Hepatocyte (in vitro differentiated cells): ENCODE results near the gene FSIP1. TPM values are rescaled to one million over a fixed set of nuclear protein-coding genes. Genes with fewer than 3 reads are reported as not detected.

Experiments used
- DNase-seq: peaks from one replicate; pipeline ENCODE4 v3.0.0-alpha.2; 2016; ENCODE audit warnings: low spot score
- H2AFZ ChIP-seq: fragments of 200-600 bp; sonication (generic); 2 replicates; pipeline ENCODE4 v1.6.0; 2016; ENCODE audit warnings: antibody characterized with exemption, mild to moderate bottlenecking
- H3K27ac ChIP-seq: fragments of 200-600 bp; sonication (generic); 2 replicates; pipeline ENCODE4 v1.5.1; 2016; ENCODE audit warnings: mild to moderate bottlenecking
- H3K27me3 ChIP-seq: fragments of 200-600 bp; sonication (generic); 2 replicates; pipeline ENCODE4 v1.6.1; 2016
- H3K36me3 ChIP-seq: fragments of 200-600 bp; sonication (generic); replicated peaks from 2 replicates; pipeline ENCODE4 v1.5.1; 2016; ENCODE audit warnings: low read depth; ENCODE audit not compliant: insufficient read depth
- H3K4me1 ChIP-seq: fragments of 200-600 bp; sonication (generic); 2 replicates; pipeline ENCODE4 v1.5.1; 2016; ENCODE audit warnings: mild to moderate bottlenecking, moderate library complexity; ENCODE audit not compliant: insufficient read depth
- H3K4me2 ChIP-seq: fragments of 200-600 bp; sonication (generic); 2 replicates; pipeline ENCODE4 v1.6.0; 2016
- H3K4me3 ChIP-seq: fragments of 200-600 bp; sonication (generic); 2 replicates; pipeline ENCODE4 v1.5.1; 2016; ENCODE audit warnings: mild to moderate bottlenecking
- H3K79me2 ChIP-seq: fragments of 200-600 bp; sonication (generic); 2 replicates; pipeline ENCODE4 v1.6.0; 2017; ENCODE audit warnings: mild to moderate bottlenecking
- H3K9me2 ChIP-seq: fragments of 200-600 bp; sonication (generic); replicated peaks from 2 replicates; pipeline ENCODE4 v1.6.0; 2017; ENCODE audit warnings: mild to moderate bottlenecking; ENCODE audit not compliant: insufficient read depth
- H3K9me3 ChIP-seq: fragments of 200-600 bp; sonication (generic); 2 replicates; pipeline ENCODE4 v1.5.1; 2016; ENCODE audit warnings: low read depth, mild to moderate bottlenecking
- H4K20me1 ChIP-seq: fragments of 200-600 bp; sonication (generic); 2 replicates; pipeline ENCODE4 v1.6.0; 2016; ENCODE audit warnings: mild to moderate bottlenecking; ENCODE audit not compliant: insufficient read depth, poor library complexity, severe bottlenecking
- CTCF ChIP-seq: fragments of 200-600 bp; sonication (generic); IDR thresholded peaks from 2 replicates; pipeline ENCODE4 v1.5.1; 2016; ENCODE audit warnings: antibody characterized with exemption, mild to moderate bottlenecking; ENCODE audit not compliant: poor library complexity
- EZH2 ChIP-seq: fragments of 200-600 bp; sonication (generic); IDR thresholded peaks from 2 replicates; pipeline ENCODE4 v1.6.1; 2016; ENCODE audit warnings: antibody characterized with exemption, mild to moderate bottlenecking, borderline replicate concordance
- EZH2phosphoT487 ChIP-seq: fragments of 200-600 bp; sonication (generic); IDR thresholded peaks from one replicate; pipeline ENCODE4 v1.6.1; 2018; ENCODE audit warnings: antibody characterized with exemption, mild to moderate bottlenecking, low read depth, moderate library complexity; ENCODE audit not compliant: unreplicated experiment, severe bottlenecking
- WGBS: methylation state at CpG from one replicate; pipeline ENCODE4 v1.1.6; 2016; ENCODE audit warnings: low lambda C conversion rate; ENCODE audit errors: missing lambda C conversion rate; 5-methylcytosine and 5-hydroxymethylcytosine counted together
- polyA plus RNA-seq: library from polyadenylated mRNA; unstranded; fragments of >200 nt; fragmentation: Nextera tagmentation; extraction: Ambion mirVana; gene quantifications from 2 replicates; pipeline ENCODE4 v1.2.1, GENCODE V29; 2016
- total RNA-seq: library from RNA; depleted of rRNA; stranded (reverse); fragments of >200 nt; gene quantifications from 2 replicates; pipeline ENCODE4 v1.2.3, GENCODE V29; 2014

FSIP1 gene
- total and polyA plus RNA-seq, 2 experiments from 2014 or later: 0.60 to 0.79 TPM

- no peak overlapping the region for H3K27ac ChIP-seq
- H3K4me1 ChIP-seq: peaks cover 8% of the 10 kb centered on the region
- TF ChIP-seq EZH2phosphoT487: no peak
- TF ChIP-seq EZH2: no peak
- TF ChIP-seq CTCF: no peak
- DNase-seq: no peak
- H3K9me2 ChIP-seq: no peaks in the 10 kb centered on the region
- no peak overlapping the region for H3K4me3 ChIP-seq
- no peak overlapping the region for H2AFZ ChIP-seq
- no peaks in the 10 kb centered on the region for H3K27me3 ChIP-seq
- peak overlapping the region; percentile 81 for H3K4me2 ChIP-seq
- no peaks in the 10 kb centered on the region for H3K36me3 ChIP-seq
- H3K79me2 ChIP-seq: peaks cover 30% of the 10 kb centered on the region
- no peaks in the 10 kb centered on the region for H3K9me3 ChIP-seq
- H4K20me1 ChIP-seq: peaks cover 17% of the 10 kb centered on the region
- WGBS: 85% methylated on average over 4 of the region's 4 CpGs
These were observed 196.8 kb downstream of the FSIP1 start for GRCh38 chr15:39585871-39586301.

- Histone ChIP-seq H3K4me3 (no peak overlapping the region), H3K9me2 (no peaks in the 10 kb centered on the region), H3K36me3 (no peaks in the 10 kb centered on the region), H2AFZ (no peak overlapping the region), H3K27me3 (no peaks in the 10 kb centered on the region), H3K9me3 (no peaks in the 10 kb centered on the region), H3K4me1 (peaks cover 8% of the 10 kb centered on the region), H4K20me1 (peaks cover 17% of the 10 kb centered on the region), H3K79me2 (peaks cover 30% of the 10 kb centered on the region), H3K27ac (no peak overlapping the region), H3K4me2 (peak overlapping the region; percentile 81)
- 87% methylated on average over 4 of the region's 4 CpGs for WGBS
- TF ChIP-seq EZH2phosphoT487 (no peak), EZH2 (no peak), CTCF (no peak)
- no peak for DNase-seq
These were observed 197.2 kb downstream of the FSIP1 start for GRCh38 chr15:39585389-39585841.

GRCh38 chr15:39584662-39585388 lies 197.8 kb downstream of the FSIP1 start:
- H3K79me2 ChIP-seq: peaks cover 30% of the 10 kb centered on the region
- H3K4me3 ChIP-seq: no peak overlapping the region
- H3K27me3 ChIP-seq: no peaks in the 10 kb centered on the region
- H3K9me3 ChIP-seq: no peaks in the 10 kb centered on the region
- H3K27ac ChIP-seq: no peak overlapping the region
- DNase-seq: no peak
- 88% methylated on average over 3 of the region's 3 CpGs for WGBS
- H3K9me2 ChIP-seq: no peaks in the 10 kb centered on the region
- no peak for TF ChIP-seq EZH2
- H4K20me1 ChIP-seq: peaks cover 17% of the 10 kb centered on the region
- H3K4me1 ChIP-seq: peaks cover 8% of the 10 kb centered on the region
- H3K36me3 ChIP-seq: no peaks in the 10 kb centered on the region
- no peak overlapping the region for H2AFZ ChIP-seq
- peak overlapping the region; percentile 81 for H3K4me2 ChIP-seq

- TF ChIP-seq CTCF (no peak), EZH2 (no peak), EZH2phosphoT487 (no peak)
- Histone ChIP-seq H3K27ac (no peak overlapping the region), H3K9me3 (no peaks in the 10 kb centered on the region), H3K4me2 (peak overlapping the region; percentile 81), H3K36me3 (no peaks in the 10 kb centered on the region), H3K4me3 (no peak overlapping the region), H3K79me2 (peaks cover 30% of the 10 kb centered on the region), H2AFZ (no peak overlapping the region), H3K27me3 (no peaks in the 10 kb centered on the region), H3K9me2 (no peaks in the 10 kb centered on the region), H3K4me1 (peaks cover 9% of the 10 kb centered on the region), H4K20me1 (peaks cover 17% of the 10 kb centered on the region)
- 93% methylated on average over 7 of the region's 7 CpGs for WGBS
- DNase-seq: no peak
These were observed 198.4 kb downstream of the FSIP1 start for GRCh38 chr15:39584266-39584659.
